ENCODE measurements around the gene TPTE.
"Not testable (repeated sequence)": the region's sequence is repeated elsewhere in the genome, so short reads cannot be mapped to it uniquely, and the experiment has no call there.

The TPTE gene

DNA sequence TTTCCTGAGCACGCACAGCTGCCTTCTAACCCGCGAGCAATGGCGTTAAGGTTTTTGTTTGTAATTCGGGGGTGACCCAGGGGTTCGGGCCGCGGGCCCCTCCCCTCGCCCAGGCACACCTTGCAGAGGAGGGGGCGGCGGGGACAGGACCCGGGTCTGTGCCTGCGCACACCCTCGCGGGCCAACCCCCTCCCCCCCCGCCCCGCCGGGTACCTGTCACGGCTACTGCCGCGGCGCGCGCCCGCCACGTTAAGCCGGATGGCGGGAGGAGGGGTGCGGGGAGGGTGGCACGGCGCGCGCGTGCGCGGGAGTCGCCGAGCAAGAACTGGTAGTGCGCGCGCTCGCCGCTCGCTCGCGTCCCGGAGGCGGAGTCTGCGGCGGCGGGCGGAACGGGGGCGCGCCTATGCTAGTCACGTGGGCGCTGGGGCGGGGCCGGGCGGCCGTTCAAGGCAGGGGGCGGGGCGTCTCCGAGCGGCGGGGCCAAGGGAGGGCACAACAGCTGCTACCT lies at the start of gene TPTE:
Gene TPTE, plus strand, starts transcription at position 493 of the 508 bp plus-strand sequence. CDS start 17,141 bp downstream, outside the sequence.
- DNase-seq (ENCODE audit: low read depth in 1 of 2, low spot score in 1 of 2): no peak

DNA sequence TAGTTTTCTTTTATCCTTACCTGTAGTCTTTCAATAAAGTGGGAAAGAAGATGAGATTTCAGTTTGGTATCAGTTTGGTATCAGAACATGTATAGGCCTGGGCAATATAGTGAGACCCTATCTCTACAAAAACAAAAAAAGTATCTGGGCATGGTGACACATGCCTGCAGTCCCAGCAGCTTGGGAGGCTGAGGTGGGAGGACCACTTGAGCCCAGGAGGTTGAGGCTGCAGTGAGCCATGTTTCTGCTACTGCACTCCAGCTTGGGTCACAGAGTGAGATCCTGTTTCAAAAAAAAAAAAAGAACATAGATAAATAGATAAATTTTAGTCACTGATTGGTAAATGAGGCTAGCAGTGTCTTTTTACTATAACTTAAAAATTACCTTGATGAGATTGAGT lies 49.4 kb upstream of the TPTE start:
- not testable (repeated sequence) for DNase-seq (ENCODE audit: low read depth in 1 of 2, low spot score in 1 of 2)

DNA sequence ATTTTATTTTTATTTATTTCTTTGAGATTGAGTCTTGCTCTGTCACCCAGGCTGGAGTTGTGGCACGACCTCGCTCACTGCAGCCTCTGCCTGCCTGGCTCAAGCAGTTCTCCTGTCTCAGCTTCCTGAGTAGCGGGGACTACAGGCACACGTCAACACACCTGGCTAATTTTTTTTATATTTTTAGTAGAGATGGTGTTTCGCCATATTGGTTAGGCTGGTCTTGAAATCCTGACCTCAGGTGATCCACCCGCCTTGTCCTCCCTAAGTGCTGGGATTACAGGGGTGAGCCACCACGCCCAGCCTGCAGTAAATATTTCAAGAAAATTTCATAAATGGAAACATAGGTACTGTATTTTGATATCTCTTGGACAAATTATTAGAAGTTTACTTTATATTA lies 43.6 kb upstream of the TPTE start:
- not testable (repeated sequence) for DNase-seq (ENCODE audit: low read depth in 1 of 2, low spot score in 1 of 2)

DNA sequence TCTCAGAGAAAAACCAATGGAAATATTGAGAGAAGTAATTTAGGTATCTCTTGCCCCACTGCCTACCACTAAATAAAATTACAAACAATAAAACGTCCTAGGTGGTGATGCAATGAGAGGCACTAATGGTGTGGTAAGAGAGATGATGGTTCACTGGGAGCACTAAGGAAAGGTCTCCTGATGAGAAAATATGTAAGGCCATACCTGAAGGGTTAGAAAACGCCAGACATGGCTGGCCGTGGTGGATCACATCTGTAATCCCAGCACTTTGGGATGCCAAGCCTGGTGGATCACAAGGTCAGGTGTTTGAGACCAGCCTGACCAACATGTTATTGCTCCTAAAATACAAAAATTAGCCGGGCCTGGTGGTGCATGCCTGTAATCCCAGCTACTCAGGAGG lies 41.5 kb upstream of the TPTE start:
- DNase-seq (ENCODE audit: low read depth in 1 of 2, low spot score in 1 of 2): not testable (repeated sequence)

DNA sequence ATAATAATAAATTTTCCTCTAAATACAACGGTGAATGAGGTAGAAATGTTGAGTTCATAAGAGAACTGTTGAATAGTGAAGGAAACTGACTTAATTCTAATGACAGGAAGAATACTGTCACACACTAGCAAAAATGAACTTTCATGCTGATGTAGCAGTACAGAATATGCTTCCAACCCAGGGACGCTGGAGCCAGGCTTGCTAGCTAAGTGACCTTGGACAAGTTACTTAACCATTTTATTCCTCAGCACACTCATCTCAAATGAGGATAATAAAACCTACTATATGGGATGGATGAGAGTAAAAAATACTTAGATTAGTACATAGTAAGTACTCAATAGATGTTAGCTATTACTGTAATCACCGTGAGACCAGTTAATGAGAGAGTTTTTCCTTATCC lies 36.5 kb upstream of the TPTE start:
- DNase-seq (ENCODE audit: low read depth in 1 of 2, low spot score in 1 of 2): not testable (repeated sequence)

DNA sequence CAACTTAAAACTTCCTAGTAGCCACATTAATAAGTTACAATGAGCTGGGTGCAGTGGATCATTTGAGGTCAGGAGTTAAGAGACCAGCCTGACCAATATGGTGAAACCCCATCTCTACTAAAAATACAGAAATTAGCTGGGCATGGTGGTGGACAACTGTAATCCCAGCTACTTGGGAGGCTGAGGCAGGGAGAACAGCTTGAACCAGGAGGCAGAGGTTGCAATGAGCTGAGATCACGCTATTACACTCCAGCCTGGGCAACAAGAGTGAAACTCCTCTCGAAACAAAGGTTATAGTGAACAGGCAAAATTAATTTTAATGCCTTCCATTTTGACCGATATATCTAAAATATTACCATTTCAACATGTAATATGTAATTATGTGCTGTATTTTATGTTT lies 30.9 kb upstream of the TPTE start:
- DNase-seq (ENCODE audit: low read depth in 1 of 2, low spot score in 1 of 2): not testable (repeated sequence)

DNA sequence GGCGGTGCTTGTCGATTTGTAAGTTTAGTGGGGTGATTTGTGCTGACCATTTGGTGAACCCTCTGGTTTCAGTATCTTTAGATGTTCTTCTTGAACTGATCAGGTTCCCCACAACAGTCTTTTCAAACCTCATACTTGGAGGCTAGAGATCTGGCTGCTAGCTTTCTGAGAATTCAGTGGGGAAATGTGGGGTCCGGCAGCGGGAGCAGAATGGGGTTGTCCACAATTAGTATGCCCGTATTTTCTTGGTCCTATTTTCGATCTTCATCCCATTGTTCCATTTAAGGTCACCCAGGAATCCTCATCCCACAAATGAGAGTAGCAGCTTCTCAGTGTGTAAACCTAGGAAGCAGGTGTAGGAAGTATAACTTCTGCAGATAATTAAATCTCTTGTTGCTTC lies 10.3 kb upstream of the TPTE start:
- DNase-seq (ENCODE audit: low read depth in 1 of 2, low spot score in 1 of 2): no peak

DNA sequence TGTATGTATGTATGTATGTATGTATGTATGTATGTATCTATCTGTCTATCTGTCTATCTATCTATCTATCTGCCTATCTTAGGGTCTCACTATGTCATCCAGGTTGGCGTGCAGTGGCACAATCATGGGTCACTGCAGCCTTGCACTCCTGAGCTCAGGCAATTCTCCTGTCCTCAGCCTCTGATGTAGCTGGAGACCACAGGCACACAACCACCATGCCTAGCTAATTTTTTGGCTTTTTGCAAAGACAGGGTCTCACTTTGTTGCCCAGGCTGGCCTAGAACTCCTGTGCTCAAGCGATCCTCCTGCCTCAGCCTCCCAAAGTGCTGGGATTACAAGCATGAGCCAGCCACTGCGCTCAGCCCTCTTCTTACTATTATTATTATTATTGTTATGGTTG lies 4.5 kb upstream of the TPTE start:
- DNase-seq (ENCODE audit: low read depth in 1 of 2, low spot score in 1 of 2): not testable (repeated sequence)

DNA sequence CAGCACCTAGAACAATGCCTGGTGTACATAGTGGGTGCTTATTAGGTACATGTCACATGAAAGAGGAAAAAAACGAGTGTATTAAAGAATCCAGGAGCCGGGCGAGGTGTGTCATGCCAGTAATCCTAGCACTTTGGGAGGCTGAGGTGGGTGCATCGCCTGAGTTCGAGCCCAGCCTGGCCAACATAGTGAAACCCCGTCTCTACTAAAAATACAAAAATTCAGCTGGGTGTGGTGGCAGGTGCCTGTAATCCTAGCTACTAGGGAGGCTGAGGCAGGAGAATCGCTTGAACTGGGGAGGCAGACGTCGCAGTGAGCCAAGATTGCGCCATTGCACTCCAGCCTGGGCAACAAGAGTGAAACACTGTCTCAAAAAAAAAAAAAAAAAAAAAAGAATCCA lies 3.5 kb upstream of the TPTE start:
- not testable (repeated sequence) for DNase-seq (ENCODE audit: low read depth in 1 of 2, low spot score in 1 of 2)

DNA sequence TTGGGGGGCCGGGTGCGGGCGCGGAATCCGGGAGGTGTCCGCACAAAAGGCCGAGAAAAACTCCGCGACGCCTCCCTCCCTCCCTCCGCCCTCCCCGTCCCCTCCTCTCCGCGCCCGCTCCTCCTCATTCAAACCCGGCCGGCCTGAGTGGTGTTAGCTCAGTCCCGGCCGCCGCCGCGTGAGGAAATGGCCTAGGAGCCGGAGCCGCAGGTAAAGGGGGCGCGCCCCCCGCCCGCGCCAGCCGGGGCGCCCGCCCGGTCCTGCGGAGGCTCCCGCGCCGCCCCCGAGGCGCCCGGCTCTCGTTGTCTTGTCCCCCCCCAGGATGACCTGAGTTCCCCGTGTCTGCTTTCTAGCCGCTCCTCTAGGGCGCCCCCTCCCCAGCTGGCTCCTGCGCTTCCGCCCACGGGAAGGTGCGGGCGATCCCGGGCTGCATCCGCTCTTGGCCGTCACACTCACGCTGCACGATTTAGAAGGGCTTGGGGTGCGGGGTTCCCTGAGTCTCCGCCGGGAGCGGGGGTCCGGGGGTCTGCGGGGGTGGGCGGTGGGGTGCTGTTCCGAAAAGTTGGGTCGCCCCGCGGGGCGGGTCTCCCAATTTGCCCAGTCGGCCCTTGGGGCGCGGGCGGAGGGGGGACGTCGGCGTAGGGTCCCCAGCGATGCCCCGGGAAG lies 585 bp downstream of the TPTE start:
- DNase-seq (ENCODE audit: low read depth in 1 of 2, low spot score in 1 of 2): not testable (repeated sequence)

DNA sequence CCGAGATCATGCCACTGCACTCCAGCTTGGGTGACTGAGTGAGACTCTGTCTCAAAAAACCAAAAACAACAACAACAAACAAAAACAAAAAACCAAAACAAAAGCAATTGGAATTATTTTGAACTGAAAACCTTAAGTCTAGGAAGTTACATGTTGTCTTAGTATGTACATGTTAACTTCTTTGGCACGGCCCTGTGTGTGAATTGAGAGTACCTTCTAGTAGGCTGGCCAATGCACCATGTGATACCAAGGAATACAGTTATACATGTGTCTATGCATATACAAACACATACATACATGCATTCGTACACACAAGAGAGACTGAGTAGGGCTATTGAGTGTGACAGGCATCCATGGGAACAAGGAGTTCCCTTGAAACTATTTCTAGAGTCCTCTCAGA lies 18.6 kb downstream of the TPTE start:
- no peak for DNase-seq (ENCODE audit: low read depth in 1 of 2, low spot score in 1 of 2)

DNA sequence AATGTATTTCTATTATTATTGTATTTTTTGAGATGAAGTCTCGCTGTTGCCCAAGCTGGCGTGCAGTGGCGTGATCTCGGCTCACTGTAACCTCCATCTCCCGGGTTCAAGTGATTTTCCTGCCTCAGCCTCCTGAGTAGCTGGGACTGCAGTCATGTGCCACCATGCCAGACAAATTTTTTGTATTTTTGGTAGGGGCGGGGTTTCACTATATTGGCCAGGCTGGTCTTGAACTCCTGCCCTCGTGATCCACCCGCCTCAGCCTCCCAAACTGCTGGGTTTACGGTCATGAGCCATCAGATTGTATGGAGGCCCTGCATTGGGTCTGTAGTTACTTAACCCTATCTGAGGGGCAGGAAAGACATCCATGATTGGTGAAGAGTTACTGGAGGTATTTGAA lies 23.0 kb downstream of the TPTE start:
- not testable (repeated sequence) for DNase-seq (ENCODE audit: low read depth in 1 of 2, low spot score in 1 of 2)

DNA sequence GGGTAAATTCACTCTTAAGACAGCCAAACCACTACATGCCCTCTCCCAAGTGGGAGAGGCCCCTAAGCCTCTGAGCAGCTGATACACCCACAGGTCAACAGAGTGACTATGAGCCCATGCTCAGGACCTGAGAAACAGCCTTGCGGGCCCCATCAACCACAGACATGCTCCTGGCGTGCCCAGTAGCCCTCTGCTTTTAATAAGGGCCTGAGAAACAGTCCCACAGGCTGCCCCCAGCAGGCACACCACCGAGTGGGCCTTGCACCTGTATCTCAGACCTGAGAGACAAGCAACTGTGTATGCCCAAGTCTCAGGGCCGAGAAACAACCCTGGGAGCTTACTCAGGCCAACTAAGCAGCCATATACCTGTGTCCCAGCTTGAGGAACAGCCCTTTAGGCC lies 26.5 kb downstream of the TPTE start:
- DNase-seq (ENCODE audit: low read depth in 1 of 2, low spot score in 1 of 2): not testable (repeated sequence)

DNA sequence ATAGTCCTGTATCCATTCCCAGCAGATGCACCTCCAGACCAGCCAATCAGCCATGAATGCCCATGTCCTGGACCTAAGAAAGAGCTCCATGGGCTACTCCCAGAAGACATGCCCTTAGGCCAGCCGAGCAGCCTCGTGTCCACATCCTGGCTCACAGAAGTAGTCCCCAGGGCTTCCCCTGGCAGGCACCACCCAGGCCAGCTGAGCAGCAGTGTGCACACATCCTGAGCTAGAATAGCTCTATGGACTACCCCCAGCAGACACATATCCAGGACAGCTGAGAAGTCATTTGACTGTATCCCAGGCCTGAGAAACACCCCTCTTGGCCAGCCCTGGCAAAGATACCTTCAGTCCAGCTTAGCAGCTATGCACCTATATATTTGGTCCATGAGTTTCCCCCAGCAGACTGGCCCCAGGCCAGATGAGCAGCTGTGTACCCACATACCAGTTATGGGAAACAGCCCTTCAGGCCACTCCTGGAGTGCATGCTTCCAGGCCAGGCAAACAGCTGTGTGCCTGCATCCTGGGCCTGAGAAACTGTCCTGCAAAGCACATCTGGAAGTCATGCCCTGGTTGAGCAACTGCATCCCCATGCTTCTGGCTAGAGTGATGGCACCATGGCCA lies 27.1 kb downstream of the TPTE start:
- not testable (repeated sequence) for DNase-seq (ENCODE audit: low read depth in 1 of 2, low spot score in 1 of 2)

DNA sequence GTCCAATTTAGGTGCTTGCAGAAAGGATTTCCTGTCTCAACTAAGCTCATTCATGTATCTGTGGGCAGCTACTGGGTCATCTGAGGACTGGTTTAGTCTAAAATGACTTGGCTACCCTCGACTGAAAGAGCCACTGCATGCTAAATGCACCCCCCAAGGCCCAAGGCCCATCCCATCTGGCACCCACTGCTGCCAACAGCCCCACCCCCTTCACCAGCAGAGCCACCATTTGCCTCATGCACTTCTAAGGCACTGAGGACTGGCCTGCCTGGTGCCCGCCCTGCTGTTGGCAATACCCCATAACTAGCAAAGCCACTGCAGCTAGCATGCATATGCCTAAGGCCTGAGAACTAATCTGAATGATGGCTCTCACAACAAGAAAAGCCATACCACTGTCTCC lies 49.4 kb downstream of the TPTE start:
- DNase-seq (ENCODE audit: low read depth in 1 of 2, low spot score in 1 of 2): not testable (repeated sequence)

DNA sequence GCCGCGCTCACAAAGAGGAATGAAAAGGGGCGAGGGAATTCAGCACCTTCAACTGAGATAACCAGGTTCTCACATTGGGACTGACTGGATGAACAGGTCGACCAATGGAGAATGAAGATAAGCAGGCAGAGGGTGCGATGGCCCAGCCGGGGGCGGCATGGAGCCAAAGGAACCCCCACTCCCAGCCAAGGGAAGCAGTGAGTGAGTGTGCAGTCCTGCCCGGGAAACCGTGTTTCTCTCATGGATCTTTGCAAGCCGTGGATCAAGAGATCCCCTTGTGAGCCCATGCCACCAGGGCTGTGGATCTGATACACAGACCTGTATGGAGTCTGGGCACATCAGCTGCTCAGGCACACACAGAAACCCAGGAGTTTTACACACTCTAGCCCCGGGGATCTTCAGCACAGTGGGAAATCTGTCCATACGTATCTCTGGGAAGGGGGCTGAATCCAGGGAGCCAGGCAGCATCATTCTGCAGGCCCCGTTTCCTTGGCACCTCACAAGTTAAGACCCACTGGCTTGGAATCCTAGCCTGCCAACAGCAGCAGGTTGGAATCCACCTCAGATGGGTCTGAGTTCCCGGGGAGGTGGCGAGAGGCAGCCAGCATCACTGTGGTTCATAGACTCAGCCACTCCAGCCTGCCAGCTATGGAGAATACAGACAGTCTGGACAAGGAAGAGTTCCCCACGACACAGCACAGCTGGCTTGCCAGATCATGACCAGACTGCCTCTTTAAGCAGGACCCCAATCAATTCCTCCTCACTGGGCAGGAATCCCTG lies 53.3 kb downstream of the TPTE start:
- DNase-seq (ENCODE audit: low read depth in 1 of 2, low spot score in 1 of 2): not testable (repeated sequence)

DNA sequence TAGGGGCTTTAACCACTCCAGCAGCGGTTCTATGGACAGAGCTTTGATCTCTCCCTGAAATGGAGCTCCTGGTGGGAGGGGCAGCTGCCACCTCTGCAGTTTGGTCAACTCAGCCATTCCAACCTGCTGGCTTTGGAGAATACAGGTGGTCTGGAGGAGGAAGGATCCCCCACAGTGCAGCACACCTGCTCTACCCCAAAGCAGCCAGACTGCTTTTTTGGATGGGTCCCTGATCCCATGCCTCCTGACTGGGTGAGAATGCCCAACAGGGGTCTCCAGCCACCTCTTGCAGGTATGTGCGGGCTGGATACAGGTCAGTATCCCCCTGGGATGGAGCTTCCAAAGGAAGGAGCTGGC lies 53.9 kb downstream of the TPTE start:
- no peak for DNase-seq (ENCODE audit: low read depth in 1 of 2, low spot score in 1 of 2)

DNA sequence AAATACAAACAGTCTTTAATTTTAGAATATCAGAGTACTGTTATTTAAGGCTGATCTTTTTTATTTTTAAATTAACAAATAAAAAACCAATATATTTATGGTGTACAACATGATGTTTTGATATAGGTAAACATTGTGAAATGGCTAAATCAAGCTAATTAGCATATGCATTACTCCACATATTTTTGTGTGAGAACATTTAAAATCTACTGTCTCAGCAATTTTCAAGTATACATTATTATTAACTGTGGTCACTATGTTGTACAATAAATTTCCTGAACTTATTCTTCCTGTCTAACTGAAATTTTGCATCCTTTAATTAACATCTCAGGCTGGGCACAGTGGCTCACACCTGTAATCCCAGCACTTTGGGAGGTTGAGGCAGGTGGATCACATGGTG lies 57.5 kb downstream of the TPTE start:
- DNase-seq (ENCODE audit: low read depth in 1 of 2, low spot score in 1 of 2): not testable (repeated sequence)

DNA sequence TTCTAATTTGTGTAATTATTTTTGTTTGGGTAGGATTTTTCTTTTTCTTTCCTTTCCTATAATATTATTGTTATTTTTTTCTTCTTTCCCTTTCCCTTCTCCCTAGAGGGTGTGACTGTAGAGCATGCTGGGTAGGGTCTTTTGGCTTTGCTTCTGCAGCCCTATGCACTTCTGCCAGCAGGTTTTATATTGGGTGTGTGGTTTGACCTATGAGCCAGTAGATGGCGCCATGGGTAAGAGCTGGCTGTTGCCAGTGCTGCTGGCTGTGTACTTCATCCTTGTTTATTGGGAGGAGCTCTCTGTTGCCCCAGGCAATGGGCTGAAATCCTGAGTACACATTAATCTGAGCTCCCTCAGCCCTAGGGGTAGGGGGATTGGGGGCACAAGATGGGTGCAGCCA lies 67.7 kb downstream of the TPTE start:
- not testable (repeated sequence) for DNase-seq (ENCODE audit: low read depth in 1 of 2, low spot score in 1 of 2)

DNA sequence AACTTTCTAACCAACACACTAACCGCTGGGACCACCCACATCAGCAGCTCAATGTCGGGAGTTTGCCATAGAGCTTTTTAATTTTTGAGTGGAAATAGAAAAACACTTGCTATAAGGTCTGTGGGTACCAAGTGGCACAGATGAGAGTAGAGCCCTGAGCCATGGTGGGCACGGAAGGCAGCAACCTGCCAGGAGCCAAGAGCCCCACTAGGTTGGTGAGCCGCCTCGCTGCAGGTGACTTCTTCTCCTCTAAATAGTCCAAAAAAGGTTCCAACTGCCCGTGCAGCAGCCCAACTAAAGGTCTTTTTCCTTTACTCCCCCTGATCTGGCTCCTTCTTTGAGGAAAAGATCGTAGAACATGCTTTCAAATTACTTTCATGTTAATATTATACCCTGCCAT lies 85.7 kb downstream of the TPTE start:
- DNase-seq (ENCODE audit: low read depth in 1 of 2, low spot score in 1 of 2): not testable (repeated sequence)

DNA sequence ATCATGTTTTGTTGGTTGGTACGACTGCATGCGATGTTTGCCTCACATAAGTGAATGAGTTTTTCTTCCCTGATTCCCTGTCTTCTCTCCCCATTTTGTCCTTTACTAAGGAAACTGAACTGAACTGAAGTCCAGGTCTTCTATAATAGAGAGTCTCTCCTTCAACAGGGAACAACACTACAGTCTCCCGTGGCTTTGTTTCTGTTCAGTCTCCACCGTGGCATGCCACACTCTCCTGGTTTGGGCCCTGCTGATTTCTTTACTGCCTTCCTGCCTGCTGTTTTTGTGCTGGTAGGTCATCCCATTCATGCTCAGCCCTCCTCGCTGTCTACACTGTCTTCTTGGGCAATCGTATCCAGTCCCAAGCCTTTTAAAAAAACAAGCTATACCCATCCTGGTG lies 92.9 kb downstream of the TPTE start:
- not testable (repeated sequence) for DNase-seq (ENCODE audit: low read depth in 1 of 2, low spot score in 1 of 2)

DNA sequence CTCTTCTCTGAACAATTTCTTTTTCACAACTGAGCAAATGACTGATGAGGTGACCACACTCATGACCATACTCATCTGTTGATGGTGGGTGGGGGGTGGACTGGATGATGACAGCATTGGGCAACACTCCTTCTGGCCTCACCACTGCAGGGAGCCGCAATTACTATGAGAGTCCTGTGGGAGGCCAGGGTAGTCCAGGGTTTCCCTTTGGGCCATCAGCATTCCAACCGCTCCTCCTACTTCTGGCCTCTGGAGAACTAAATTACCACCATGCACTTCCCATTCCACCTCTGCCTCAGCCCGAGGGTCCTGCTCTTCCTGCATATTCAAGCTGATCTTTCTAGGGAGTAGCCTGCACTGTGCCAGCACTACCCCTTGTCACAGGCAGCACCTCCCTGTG lies 94.7 kb downstream of the TPTE start:
- DNase-seq (ENCODE audit: low read depth in 1 of 2, low spot score in 1 of 2): not testable (repeated sequence)
